NCI-H524 treated with DMSO at 0.1 percent for 48 hours (cell line): ENCODE measurements around the gene ATF6B.

Source experiments
- DNase-seq: peaks from one replicate; lab custom pipeline; 2025; lab: John Stamatoyannopoulos, UW

The ATF6B gene

DNA sequence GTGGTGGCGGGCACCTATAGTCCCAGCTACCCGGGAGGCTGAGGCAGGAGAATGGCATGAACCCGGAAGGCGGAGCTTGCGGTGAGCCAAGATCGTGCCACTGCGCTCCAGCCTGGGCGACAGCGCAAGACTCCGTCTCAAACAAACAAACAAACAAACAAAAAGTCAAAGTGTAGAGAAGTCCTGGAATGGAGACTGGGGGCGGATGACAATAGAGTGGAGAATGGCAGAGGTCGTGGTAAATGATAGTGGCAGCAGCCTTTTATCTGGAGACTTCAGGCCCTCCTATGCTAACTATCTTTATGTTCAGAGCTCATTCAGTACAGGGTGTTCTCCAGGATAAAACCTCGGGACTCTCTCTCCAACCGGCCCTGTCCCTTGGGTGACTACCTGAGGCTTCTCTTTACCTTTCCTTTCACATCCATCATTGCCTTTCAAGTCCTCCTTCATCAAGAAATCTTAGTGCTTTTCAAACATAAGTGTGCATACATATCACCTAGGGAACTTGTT, 3.4 kb upstream of the ATF6B start:
- DNase-seq = no peak

GRCh38 chr6:32129297-32130088, 1.4 kb upstream of the ATF6B start:
- no peak for DNase-seq

- no peak for DNase-seq
Measured at GRCh38 chr6:32128751-32129296, 778 bp upstream of the ATF6B start.

DNA sequence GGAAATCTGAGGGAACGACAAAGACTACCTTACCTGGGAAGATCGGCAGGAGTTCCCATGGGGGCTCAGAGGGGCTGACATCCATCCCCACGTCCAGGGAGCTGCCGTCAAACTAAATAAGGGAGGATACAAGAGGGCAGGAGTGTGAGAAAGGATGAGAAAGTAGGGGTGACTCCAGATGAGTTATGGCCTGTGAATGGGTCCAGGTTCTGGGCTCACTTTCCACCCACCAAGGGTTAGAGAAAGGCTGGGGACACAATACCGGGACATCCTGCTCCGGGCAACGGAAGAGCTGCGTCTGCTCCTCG, 683 bp downstream of the ATF6B start:
- no peak for DNase-seq

DNA sequence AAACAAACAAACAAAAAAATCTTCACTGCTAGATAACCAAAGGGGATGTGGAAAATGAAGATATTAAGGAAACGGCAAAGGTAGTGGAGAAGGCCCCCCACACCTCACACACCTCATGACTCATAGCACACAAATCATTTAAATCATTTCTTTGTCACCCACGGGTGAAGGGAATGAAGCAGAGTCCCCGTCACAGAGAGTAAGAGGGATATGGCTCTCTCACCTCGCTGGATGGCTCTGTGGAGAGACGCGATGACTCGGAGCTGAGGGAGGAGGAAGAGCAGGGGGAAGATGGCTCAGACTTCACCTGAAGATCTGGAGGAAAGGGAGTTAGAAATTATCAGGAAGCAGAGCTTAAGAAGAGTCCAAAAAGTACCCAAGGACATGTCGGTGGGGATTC, 1.2 kb downstream of the ATF6B start:
- DNase-seq = no peak

- DNase-seq = no peak
Measured at GRCh38 chr6:32123681-32124080, 4.4 kb downstream of the ATF6B start.

DNA sequence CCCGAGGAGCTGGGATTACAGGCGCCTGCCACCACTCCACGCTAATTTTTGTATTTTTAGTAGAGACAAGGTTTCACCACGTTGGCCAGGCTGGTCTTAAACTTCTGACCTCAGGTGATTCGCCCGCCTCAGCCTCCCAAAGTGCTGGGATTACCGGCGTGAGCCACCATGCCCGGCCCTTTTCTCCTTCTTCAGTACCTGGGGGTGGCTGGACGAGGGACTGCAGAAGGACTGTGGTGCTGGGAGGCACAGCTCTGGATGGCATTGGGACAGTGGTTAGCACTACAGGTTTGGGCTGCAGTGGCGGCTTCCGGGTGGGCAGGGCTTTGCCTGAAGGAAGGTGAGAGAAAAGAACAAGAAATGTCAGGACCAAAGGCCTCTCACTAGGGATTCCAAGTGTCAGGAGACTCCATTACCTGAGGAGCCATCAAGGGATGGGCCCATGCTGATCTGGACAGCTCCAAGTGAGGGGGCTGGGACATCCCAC, 7.4 kb downstream of the ATF6B start:
- no peak for DNase-seq

GRCh38 chr6:32118782-32119628, 9.0 kb downstream of the ATF6B start:
- peak; percentile 39 for DNase-seq

- DNase-seq = no peak
Measured at GRCh38 chr6:32117461-32117860, 10.6 kb downstream of the ATF6B start.

- DNase-seq = no peak
Measured at GRCh38 chr6:32116674-32117073, 11.4 kb downstream of the ATF6B start.

DNA sequence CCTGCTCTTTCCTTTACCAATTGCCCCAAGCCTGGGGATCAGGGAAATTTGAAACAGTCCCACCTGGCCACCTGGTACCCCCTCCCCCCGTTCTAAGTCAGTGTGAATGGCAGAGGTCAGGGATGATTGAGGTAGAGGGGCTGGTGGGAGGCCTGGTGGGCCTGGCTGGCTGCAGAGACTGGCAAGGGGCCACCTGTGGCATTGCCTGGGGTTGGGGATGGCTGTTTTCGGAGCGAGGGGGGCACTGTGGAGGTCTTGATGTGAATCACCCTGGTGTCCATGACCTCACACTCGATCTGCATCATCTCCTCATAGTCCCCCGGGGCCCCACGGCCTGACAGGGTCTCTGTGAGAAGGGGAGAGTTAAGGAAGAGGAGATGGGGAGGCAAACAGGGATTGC, 12.4 kb downstream of the ATF6B start:
- DNase-seq = no peak

DNA sequence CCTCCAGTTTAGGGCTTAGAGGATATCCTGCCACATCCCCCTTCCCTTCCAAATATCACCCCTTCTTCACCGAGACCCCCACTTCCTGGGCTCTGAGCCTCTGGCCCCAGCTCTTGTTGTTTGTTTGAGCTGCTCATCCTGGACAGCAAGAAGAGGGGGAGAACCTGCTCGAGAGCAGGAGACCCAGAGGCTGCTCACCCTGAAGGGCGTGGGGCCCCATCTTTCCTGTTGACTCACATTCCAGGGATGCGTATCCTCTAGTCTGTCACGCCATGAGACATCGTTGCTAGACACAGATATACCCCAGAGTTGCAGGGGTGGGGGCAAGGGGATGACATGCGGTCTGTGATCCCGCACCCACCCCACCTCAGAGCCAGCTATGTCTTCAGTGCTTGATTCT, 13.2 kb downstream of the ATF6B start:
- DNase-seq = no peak

- no peak for DNase-seq
Measured at GRCh38 chr6:32113386-32114352, 14.4 kb downstream of the ATF6B start.

DNA sequence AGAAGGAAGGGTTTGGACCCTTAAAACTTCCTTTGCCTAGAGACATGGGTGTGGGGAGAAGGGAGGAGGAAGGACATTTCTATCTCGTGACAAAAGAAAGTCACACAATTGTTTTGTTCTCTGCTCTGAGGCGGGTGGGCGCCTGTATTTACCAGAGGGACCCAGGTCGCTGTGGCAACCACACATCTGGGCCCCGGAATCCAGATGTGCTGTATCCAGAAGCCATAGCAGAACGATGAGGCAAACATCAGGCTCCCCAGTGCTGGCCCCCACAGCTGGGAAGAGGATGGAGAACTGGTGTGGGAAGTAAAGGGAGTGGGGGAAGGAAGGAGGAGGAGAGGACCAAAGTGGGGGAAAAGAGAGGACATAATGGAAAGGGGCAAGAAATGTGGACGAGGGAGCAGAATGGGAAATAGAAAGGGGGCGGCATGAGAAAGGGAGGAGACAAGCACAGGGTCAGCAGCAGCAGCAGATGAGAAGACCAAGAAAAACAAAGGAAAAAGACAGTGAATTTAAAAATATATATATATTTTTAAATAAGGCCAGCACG, 15.5 kb downstream of the ATF6B start:
- DNase-seq = no peak

GRCh38 chr6:32111424-32112066, 16.5 kb downstream of the ATF6B start:
- no peak for DNase-seq

- no peak for DNase-seq
Measured at GRCh38 chr6:32110632-32111031, 17.4 kb downstream of the ATF6B start.

DNA sequence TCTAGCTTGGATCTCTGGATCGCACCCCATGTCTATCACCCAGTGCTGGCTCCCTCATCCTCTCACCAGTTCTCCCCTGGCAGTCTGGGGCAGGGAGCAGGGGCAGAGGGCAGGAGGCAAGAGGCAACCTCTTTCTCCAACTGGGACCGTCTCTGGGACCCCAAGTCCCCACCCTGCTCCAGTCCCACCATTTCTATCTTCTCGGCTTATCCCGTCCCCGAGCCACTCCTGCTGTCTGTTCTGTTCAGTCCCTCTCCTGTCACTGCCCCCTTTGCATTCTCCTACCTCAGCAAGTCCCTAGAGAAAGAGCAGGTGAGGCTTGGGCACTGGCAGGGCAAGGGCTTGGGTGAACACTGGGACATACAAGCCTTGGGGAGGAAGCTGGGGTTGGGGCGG, 18.3 kb downstream of the ATF6B start:
- no peak for DNase-seq

DNA sequence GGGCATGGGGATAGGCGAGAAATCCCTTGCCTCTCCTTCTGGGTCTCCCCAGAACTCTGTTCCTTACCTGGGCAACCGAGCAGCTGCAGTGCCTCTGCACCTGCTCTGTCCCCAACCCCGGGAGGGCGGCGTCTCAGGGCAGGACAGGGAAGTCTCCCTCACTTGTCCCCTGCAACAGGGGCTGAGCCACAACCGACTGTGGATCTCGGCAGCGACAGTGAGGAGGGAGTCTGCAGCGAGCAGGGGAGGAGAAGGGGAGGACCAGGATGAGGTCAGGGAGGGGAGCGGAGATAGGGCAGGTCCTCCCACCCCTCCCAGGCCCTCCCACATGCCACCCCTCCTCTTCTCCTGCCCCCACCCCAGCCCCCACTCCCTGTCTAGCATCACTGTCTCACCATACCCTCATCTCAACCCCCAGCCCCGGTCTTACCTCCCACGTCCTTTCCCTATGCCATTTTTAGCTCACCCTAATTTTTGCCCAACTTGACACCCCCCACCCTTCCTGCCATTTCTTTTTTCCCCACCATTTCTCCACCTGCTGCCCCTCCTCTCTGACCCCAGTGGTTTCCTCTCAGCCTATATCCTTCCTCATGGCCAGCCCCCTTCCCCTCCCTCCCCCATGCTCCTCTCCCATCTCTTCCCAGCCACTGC, 18.8 kb downstream of the ATF6B start, which contains the start of gene TNXB:
TSS of gene TNXB (minus strand) at position 225 of the 651 bp plus-strand sequence. CDS start 11,140 bp downstream, outside the sequence.
- no peak for DNase-seq

GRCh38 chr6:32108727-32109113, 19.3 kb downstream of the ATF6B start:
- DNase-seq = no peak

DNA sequence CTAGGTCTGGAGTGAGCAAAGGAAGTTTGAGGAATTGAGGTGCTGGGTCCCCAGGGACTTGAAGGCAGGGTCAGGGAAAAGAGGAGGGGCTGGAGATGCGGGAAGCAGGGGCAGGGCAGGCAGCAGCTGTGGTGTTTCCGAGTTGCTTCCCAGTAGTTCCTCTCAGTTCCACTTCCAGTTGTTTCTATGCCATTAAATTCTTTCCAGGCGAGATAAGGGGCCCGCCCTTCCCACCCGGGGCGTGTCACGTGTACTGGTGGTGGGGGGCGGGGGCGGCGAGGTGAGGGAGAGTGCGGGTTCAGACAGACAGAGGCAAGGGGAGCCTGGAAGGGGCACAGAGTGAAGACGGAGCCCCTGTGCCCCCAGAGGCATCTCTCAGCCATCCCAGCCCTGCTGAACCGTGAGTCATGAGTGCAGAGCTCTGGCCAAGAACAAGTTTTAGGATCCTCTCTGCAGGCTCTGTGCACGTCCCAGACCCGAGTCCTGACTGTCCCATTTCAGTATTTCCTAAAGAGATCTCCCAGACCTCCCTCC, 19.9 kb downstream of the ATF6B start:
- no peak for DNase-seq
